D721Med (cell line): ENCODE results near the gene B3GLCT.

Experiments used
- DNase-seq: peaks from one replicate; pipeline ENCODE4 v3.0.0; 2011; ENCODE audit warnings: low spot score; ENCODE audit not compliant: insufficient read length
- FAIRE-seq: peaks from 2 replicates; lab custom pipeline; 2011; peaks lifted over from hg19 to GRCh38; lab: Jason Lieb, UNC
- TF ChIP-seq, protein P1 (sequence below): IDR thresholded peaks from 2 replicates; pipeline ENCODE4 v1.5.1; 2012; ENCODE audit warnings: mild to moderate bottlenecking, control low read depth; ENCODE audit not compliant: insufficient read depth; ENCODE audit errors: missing control alignments

B3GLCT gene

GRCh38 chr13:31372454-31372853 lies 172.7 kb downstream of the B3GLCT start:
- TF ChIP-seq, protein P1, sequence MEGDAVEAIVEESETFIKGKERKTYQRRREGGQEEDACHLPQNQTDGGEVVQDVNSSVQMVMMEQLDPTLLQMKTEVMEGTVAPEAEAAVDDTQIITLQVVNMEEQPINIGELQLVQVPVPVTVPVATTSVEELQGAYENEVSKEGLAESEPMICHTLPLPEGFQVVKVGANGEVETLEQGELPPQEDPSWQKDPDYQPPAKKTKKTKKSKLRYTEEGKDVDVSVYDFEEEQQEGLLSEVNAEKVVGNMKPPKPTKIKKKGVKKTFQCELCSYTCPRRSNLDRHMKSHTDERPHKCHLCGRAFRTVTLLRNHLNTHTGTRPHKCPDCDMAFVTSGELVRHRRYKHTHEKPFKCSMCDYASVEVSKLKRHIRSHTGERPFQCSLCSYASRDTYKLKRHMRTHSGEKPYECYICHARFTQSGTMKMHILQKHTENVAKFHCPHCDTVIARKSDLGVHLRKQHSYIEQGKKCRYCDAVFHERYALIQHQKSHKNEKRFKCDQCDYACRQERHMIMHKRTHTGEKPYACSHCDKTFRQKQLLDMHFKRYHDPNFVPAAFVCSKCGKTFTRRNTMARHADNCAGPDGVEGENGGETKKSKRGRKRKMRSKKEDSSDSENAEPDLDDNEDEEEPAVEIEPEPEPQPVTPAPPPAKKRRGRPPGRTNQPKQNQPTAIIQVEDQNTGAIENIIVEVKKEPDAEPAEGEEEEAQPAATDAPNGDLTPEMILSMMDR: no peak
- DNase-seq (no peak), FAIRE-seq (no peak)

GRCh38 chr13:31374682-31375081 lies 174.9 kb downstream of the B3GLCT start:
- DNase-seq: no peak
- TF ChIP-seq, protein P1: no peak
- no peak for FAIRE-seq

GRCh38 chr13:31377946-31378345 lies 178.2 kb downstream of the B3GLCT start:
- TF ChIP-seq, protein P1: no peak
- FAIRE-seq: no peak
- no peak for DNase-seq

- DNase-seq: no peak
- FAIRE-seq: no peak
- TF ChIP-seq, protein P1: no peak
These were observed 180.9 kb downstream of the B3GLCT start for GRCh38 chr13:31380715-31381114.
